ENCODE data around the gene MYLK.
"Not testable (repeated sequence)": the region's sequence is repeated elsewhere in the genome, so short reads cannot be mapped to it uniquely, and the experiment has no call there.

The MYLK gene, protein sequence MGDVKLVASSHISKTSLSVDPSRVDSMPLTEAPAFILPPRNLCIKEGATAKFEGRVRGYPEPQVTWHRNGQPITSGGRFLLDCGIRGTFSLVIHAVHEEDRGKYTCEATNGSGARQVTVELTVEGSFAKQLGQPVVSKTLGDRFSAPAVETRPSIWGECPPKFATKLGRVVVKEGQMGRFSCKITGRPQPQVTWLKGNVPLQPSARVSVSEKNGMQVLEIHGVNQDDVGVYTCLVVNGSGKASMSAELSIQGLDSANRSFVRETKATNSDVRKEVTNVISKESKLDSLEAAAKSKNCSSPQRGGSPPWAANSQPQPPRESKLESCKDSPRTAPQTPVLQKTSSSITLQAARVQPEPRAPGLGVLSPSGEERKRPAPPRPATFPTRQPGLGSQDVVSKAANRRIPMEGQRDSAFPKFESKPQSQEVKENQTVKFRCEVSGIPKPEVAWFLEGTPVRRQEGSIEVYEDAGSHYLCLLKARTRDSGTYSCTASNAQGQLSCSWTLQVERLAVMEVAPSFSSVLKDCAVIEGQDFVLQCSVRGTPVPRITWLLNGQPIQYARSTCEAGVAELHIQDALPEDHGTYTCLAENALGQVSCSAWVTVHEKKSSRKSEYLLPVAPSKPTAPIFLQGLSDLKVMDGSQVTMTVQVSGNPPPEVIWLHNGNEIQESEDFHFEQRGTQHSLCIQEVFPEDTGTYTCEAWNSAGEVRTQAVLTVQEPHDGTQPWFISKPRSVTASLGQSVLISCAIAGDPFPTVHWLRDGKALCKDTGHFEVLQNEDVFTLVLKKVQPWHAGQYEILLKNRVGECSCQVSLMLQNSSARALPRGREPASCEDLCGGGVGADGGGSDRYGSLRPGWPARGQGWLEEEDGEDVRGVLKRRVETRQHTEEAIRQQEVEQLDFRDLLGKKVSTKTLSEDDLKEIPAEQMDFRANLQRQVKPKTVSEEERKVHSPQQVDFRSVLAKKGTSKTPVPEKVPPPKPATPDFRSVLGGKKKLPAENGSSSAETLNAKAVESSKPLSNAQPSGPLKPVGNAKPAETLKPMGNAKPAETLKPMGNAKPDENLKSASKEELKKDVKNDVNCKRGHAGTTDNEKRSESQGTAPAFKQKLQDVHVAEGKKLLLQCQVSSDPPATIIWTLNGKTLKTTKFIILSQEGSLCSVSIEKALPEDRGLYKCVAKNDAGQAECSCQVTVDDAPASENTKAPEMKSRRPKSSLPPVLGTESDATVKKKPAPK (N-terminal part only)

DNA sequence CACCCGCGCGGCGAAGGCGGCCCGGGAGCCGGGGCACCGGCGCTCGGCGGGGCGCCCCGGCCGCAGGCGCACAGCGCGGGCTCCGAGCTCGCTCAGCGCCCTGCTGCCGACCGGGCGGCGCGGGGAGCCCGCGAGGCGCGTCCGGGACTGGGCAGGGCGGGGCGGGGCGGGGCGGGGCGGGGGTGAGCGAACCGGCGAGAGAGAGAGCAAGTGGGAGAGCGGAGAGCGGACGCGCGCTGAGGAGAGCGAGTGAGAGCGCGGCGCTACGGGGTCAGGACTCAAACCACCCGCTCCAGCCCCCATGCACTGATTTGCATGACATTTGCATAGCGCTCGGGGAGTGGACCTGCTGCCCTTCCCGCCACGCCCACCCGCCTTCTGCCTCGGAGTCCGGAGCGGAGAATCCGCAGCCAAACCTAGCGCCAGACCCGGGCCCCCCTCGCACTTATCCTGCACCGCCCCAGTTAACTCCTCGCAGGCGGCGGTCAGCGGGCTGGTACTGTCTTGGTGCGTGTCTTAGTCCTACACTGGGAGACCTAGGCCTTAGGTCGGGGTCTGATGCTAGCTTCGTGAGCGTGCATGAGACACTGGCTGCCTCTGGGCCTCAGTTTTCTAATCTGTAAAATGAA, at the start of gene MYLK:
TSS of gene MYLK (minus strand) at position 130 of the 629 bp plus-strand sequence. CDS start 90,491 bp downstream, outside the sequence.
- peak; percentile 1 for DNase-seq (ENCODE audit: low read depth)

DNA sequence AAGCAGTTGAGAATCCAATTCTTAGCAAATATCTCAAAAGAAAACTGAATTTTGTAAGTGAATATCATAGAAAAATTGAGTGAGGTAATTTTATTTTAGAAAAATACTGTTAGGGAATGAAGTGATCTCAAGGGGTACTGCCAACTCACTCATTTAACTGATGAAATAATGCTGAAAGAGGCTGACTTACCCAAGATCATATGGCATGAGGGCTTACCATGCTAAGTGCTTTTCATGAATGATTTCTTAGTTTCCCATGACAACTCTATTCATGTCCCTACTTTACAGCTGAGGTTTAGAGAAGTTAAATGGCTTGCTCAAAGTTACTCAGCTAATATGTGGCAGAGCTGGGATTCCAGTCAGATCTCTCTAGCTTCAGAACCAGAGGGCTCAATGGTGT, 46.3 kb upstream of the MYLK start:
- no peak for DNase-seq (ENCODE audit: low read depth)

DNA sequence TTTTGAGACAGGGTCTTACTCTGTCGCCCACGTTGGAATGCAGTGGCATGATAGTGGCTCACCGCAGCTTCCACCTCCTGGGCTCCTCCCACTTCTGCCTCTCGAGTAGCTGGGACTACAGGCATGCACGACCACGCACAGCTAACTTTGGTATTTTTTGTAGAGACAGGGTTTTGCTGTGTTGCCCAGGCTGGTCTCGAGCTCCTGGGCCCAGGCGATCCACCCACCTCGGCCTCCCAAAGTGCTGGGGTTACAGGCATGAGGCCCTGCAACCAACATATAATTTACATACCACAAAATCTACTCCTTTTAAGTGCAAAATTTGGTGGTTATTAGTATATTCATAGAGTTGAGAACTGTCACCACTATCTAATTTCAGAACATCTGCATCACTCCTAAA, 45.2 kb upstream of the MYLK start:
- DNase-seq (ENCODE audit: low read depth): no peak

DNA sequence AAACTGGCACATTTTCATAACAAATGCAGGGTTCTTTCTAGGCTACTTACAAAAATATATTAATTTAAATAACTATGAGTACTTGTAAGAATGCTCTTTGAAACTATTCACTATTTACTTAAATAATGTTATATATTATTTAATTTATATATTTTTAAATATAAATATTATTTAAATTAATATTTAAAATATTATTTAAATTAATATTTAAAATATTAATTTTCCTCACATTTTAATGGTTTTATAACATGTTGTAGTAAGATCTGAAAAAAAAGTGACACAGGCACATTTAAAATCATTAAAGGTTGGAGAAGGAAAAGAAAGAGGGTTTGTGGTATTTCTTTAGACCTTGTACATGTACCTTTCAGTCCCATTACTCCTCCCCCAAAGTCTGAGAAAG, 42.3 kb upstream of the MYLK start:
- DNase-seq (ENCODE audit: low read depth): no peak

DNA sequence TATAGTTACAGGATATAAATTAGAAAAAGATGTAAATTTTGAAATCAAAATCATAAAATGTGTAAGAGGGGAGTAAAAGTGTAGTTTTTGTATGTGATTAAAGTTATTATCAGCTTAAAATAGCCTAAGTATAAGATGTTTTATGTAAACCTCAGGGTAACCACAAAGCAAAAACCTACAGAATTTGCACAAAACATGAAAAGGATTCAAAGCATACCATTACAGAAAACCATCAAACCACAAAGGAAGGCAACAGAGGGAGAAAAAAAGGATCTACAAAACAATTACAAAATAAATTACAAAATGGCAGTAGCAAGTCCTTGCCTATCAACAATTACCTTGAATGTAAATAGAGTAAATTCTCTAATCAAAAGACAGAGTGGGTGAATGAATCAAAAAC, 36.7 kb upstream of the MYLK start:
- no peak for DNase-seq (ENCODE audit: low read depth)

DNA sequence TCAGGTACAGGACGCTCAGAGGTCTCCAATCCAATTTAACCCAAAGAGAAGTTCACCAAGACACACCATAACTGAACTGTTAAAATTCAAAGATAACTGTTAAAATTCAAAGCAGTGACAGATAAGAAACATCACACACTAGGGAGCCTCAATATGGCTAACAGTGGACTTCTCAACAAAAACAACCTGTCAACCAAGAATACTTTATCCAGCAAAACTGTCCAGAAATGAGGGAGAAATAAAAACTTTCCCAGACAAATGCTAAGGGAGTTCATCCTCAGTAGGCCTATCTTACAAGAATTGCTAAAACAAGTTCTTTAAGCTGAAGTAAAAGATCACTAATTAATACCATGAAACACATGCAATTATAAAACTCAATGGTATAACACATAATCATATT, 36.3 kb upstream of the MYLK start:
- DNase-seq (ENCODE audit: low read depth): no peak

DNA sequence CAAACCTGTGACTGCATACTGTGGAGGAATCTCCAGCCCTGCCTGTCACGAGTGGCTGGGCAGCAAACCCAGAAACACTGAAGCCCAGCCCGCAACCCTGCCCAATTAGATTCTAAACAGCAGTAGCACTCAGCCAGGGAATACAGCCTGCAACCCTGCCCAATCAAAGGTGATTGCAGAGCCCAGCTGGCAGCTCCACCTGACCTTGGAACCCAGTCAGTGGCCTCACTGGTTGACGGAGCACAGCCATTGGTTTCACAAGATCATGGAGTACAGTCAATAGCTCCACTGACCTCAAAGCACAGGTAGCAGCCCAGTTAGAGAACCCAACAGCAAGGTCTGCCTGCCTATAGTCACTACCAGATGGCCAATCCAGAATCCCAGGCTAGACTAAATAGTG, 35.2 kb upstream of the MYLK start:
- no peak for DNase-seq (ENCODE audit: low read depth)

DNA sequence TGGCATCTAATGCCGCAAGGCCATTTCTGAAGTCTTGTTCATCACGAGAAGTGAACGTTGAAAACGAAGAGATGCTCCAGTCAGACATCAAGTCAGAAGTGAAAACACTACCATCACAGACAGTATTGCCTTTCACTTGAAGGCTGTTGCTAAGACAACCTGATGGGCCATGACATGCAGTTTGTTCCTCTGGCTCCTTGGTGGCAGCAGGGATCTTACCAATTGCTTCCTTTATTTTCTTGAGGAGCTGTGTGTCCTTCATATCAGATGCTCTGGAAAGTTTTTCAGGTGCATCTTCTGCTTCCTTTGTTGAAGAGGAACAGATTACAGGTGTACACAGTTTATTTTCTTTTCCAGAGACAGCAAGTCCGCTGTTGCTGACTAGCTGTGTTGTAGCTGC, 30.7 kb upstream of the MYLK start:
- no peak for DNase-seq (ENCODE audit: low read depth)

DNA sequence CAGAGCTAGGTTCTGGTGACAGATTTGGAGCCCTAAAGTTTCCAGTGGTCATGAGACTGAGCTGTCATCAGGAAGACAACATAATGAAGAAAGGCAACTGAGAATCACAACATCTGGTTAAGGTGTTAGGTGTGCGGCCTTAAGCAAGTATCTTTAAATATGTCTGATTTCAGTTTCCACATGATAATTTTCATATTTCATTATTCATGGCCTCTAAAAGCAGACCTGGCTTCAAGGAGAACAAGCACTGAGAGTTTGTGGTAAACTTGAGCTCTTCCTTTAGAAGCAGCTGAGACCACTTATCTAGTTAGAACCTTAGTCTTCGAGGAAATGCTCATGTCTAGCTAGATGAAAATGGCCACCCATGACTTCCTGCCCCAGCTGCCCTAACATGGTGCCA, 25.7 kb upstream of the MYLK start:
- no peak for DNase-seq (ENCODE audit: low read depth)

DNA sequence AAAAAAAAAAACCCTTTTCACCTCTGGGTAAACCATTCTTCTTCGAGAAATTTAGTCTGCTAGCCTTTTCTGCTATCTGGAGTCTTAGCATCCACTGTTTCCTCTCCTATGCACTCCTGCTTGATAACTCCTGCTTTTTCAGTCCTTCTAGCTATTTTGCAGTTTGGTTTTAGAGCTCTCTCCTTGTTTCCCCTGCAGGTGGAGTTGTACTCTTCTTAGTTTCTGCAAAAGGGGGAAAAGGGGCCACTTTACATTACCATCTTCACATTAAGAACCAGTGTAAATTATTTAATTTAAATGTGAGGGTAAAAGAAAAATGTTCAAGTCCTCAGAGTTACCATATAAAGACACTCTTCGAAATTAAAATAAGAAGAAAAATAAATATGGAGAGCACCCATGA, 23.6 kb upstream of the MYLK start:
- no peak for DNase-seq (ENCODE audit: low read depth)

DNA sequence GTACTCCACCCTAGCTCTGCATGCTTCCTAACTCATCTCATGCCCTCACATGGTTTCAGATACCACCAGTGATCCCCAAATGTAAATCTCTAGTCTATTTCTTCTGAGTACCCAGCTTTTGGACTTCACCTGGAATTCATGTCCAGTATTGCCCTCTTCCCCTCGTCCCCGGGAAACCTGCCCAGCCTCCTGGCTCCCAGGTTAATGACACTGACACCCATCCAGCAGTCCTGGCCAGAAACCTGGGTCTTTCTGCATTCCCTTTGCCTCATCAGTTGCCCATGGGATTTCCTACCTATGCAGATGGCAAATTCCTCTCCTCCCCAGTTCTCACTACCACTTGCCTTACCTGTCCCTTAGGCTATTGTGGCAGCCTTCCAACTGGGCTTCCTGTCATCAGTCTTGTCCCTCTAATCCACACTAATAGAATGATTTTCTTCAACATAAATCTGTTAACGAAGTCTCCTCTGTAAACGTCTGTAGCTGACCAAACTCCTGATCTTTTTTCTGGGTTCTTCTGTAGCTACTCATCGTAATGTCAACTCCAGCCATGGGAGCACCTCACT, 15.3 kb upstream of the MYLK start:
- no peak for DNase-seq (ENCODE audit: low read depth)

DNA sequence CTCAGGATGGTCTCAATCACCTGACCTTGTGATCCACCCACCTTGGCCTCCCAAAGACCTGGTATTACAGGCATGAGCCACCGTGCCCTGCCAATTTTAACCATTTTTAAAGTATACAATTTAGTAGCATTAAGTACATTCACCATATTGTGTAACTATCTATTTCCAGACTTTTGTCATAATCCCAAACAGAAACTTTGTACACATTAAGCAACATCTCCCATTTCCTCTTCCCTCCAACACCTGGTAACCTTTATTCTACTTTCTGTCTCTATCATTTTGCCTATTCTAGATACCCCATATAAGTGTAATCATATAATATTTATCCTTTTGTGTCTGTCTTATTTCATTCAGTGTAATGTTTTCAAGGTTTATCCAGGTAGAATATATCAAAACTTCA, 8.9 kb upstream of the MYLK start:
- no peak for DNase-seq (ENCODE audit: low read depth)

DNA sequence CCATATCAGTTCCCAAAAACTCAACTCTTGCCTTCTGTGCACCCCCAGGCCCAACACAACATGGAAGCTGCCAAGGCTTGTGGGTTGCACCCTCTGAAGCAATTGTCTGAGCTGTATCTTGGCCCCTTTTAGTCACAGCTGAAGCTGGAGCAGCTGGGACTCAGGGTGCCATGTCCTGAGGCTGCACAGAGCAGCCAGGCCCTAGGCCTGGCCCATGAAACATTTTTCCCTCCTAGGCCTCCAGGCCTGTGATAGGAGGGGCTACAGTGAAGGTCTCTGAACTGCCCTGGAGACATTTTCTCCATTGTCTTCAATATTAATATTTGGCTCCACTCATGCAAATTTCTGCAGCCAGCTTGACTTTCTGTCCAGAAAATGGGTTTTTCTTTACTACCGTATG, 8.1 kb upstream of the MYLK start:
- DNase-seq (ENCODE audit: low read depth): no peak

DNA sequence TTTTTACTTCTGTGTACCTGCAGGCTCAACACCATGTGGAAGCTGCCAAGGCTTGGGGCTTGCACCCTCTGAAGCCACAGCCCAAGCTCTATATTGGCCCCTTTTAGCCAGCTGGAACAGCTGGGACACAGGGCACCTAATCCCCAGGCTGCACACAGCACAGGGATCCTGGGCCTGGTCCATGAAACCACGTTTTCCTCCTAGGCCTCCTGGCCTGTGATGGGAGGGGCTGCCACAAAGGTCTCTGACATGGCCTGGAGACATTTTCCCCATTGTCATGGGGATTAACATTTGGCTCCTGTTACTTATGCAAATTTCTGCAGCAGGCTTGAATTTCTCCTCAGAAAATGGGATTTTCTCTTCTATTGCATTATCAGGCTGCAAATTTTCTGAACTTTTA, 6.9 kb upstream of the MYLK start:
- not testable (repeated sequence) for DNase-seq (ENCODE audit: low read depth)

DNA sequence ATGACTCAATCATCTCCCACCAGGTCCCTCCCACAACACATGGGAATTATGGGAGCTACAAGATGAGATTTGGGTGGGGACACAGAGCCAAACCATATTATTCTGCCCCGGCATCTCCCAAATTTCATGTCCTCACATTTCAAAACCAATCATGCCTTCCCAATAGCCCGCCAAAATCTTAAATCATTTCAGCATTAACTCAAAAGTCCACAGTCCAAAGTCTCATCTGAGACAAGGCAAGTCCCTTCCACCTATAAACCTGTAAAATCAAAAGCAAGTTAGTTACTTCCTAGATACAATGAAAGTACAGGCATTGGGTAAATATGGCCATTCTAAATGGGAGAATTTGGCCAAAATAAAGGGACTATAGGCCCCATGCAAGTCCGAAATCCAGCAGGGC, 6.0 kb upstream of the MYLK start:
- DNase-seq (ENCODE audit: low read depth): not testable (repeated sequence)

DNA sequence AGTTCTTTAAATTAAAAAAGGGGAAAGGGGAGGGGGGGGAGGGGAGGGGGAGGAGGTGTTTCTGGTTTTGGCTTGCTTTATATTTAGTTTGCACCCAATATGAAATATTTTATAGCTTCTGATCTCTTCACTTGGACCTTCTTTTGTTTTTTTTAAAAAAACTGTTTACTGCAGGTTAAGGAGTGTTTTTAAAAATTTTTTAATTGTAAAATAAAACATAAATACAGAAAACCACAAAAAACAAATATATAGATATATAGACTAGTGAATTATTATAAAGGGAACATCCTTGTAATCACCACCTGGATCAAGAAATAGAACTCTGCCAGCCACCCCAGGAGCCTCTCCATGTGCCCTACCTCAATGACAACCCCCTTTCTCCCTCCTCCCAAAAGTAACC, 861 bp upstream of the MYLK start:
- DNase-seq (ENCODE audit: low read depth): no peak

DNA sequence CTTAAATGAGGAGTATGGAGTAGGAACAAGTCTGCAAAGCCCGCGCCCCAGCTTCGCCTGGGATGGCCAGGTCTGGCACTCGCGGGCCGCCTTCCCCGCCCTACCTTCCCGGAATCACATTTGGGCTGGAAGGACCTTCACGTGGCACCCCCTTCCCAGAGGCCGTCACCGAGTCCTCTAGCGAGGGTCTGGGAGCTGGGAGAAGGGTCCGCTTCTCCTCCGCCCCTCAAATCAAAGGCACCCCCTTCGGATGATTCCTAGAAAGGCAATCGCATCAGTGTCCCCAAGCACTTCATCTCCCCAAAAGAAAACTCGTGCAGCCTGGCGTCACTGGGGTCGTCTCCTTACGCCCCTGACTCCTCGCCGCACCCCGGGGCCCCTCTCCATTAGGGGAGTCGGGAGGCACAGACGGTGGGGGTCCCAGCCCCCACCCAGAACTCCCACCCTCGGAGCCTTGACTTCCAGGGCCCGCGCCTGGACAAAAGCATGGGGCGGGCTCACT, 380 bp downstream of the MYLK start:
- DNase-seq (ENCODE audit: low read depth): no peak

DNA sequence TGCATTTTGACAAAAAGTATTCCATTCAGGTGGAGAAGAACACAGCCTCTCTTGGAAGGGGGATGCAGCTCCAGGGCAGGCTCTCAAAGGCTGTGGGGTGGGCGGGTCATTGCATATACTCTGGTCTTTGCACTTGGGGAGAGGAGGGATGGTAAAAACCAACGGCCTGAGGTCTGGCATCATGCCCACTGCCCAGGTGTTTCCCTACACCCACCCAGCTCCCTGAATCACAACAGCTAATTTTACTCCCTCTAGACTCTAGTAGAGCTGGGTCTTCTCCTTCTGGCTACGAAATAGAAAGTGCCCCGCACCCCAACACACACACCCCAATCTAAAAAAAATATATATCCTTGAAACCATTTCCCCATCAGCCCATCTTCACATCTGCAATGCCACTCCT, 1.0 kb downstream of the MYLK start:
- DNase-seq (ENCODE audit: low read depth): no peak

DNA sequence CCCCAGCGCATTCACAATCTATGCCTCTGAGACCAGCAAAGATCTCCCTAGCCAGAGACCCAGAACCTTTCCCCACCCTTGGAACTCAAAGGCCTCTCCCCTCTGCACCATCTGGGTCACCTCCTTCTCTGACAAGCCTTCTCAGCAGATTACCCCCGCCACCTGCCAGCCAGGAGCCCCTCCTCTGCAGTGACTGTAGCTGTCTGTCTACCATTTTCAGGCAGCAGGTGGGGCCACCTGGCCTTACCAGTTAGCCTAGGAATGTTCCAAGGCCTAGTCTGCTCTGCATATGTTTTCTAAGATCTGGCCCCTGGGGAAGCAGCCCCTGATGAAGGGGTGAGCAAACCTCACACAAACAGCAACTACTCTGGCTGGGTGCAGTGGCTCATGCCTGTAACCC, 2.4 kb downstream of the MYLK start:
- DNase-seq (ENCODE audit: low read depth): no peak

DNA sequence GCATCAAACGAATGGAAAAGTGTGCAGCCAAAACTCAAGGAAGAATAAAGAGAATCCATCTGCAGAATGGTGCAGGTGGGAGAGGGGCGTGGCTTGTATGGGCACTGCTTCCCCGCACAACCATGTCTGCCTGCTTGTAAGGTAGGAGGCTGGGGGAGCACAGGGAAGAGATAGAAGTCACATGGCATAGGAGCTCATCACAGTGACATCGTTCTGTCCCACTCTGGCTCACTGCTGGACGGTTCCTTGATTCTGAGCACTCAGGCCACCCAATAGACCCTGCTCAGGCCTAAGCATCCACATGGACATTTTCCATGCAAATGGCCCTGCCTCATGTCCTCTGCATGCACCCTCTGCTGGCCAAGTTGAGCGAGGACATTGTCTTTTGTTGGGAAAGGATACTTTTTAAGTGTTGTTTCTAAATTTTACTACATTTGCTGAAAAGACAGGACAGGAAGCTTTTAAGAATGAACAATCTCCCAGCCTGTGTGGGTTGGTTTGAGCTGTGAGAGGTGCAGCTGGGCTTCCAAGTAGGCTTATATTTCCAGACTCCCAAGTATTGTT, 3.1 kb downstream of the MYLK start:
- no peak for DNase-seq (ENCODE audit: low read depth)

DNA sequence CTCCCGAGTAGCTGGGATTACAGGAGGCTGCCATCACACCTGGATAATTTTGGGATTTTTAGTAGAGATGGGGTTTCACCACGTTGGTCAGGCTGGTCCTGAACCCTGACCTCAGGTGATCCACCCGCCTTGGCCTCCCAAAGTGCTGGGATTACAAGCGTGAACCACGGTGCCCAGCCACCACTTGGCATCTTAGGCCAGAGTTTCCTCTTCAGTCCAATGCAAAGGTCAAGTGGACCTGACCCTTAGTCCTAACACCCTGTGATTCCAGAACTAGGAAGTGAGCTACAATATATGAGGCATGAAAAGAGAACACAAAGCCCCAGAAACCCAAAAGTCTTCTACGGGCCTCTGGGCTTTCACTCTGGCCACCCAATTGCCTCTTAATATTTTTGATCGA, 5.3 kb downstream of the MYLK start:
- no peak for DNase-seq (ENCODE audit: low read depth)

All from stimulated activated CD8-positive, alpha-beta memory T cell treated with anti-CD3 and anti-CD28 coated beads, Interleukin-15, amount 100 ng/mL, for 24 hours (primary cell).